ENCODE results near the gene THOC3.
"Not testable (repeated sequence)": the region's sequence is repeated elsewhere in the genome, so short reads cannot be mapped to it uniquely, and the experiment has no call there.

DNA sequence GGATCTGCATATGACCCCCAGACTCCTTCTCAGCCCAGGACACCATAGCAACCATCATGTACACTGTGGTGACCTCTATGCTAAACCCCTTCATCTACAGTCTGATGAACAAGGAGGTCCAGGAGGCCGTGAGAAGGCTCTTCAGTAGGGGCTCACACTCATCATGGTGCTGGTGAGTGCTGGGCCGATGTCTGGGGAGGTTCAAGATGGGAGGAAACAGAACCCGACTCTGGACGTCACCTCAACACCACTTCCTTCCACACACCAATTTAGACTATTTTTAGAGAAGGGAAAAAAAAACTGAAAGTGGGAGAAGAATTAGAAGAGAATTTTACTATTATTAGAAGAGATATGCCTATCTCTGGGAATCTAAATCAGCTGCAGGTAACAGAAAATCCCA is 39.1 kb upstream of the THOC3 start:
- TF ChIP-seq, protein P1, sequence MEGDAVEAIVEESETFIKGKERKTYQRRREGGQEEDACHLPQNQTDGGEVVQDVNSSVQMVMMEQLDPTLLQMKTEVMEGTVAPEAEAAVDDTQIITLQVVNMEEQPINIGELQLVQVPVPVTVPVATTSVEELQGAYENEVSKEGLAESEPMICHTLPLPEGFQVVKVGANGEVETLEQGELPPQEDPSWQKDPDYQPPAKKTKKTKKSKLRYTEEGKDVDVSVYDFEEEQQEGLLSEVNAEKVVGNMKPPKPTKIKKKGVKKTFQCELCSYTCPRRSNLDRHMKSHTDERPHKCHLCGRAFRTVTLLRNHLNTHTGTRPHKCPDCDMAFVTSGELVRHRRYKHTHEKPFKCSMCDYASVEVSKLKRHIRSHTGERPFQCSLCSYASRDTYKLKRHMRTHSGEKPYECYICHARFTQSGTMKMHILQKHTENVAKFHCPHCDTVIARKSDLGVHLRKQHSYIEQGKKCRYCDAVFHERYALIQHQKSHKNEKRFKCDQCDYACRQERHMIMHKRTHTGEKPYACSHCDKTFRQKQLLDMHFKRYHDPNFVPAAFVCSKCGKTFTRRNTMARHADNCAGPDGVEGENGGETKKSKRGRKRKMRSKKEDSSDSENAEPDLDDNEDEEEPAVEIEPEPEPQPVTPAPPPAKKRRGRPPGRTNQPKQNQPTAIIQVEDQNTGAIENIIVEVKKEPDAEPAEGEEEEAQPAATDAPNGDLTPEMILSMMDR (IDR thresholded peaks at IDR 0.05), result not testable (repeated sequence)
- TF ChIP-seq REST (IDR thresholded peaks at IDR 0.05; ENCODE audit: insufficient read depth in 1 of 2, low read depth in 2 of 2, low read length in 1 of 2), result not testable (repeated sequence)

Data from Panc1 (cell line).